A549 (cell line): ENCODE data around the gene C6orf132. TPM values are rescaled to one million over a fixed set of nuclear protein-coding genes. Genes with fewer than 3 reads are reported as not detected.

Experiments used
- ATAC-seq, 2 experiments: fragments of 200-7000 bp in 1 of 2; fragments of >200 bp in 1 of 2; cut with Nextera tagmentation in 1 of 2; cut with Tn5 transposase in 1 of 2; 3 replicates each; pipeline versions ENCODE4 v1.8.0 to v1.9.1; 2018 to 2020; ENCODE audit warnings: mild to moderate bottlenecking in 1 of 2, moderate library complexity in 1 of 2
- CTCF ChIA-PET: fragments of 300-600 bp; sonication (Branson Sonifier 250); formaldehyde crosslinking; extraction: SDS; loops from one replicate; lab custom pipeline; 2021; ENCODE audit warnings: antibody characterized with exemption, inconsistent platforms; lab: Yijun Ruan, JAX
- POLR2A ChIA-PET: fragments of 350-600 bp; formaldehyde crosslinking; extraction: SDS; loops from one replicate; lab custom pipeline; 2021; ENCODE audit warnings: antibody characterized with exemption, inconsistent platforms; lab: Yijun Ruan, JAX
- DNase-seq, 2 experiments: peaks; one replicate each; pipeline versions ENCODE4 v3.0.0 to v3.0.0-alpha.2; 2011 to 2016; ENCODE audit warnings: low read depth in 1 of 2, low spot score in 1 of 2
- FAIRE-seq: peaks from 2 replicates; lab custom pipeline; 2011; peaks lifted over from hg19 to GRCh38; lab: Jason Lieb, UNC
- H3K27ac ChIP-seq, 2 experiments: fragments of >200 bp; sonication (Bioruptor Twin); formaldehyde crosslinking; 3 replicates each; pipeline ENCODE4 v1.5.1; 2016 to 2017
- H3K4me1 ChIP-seq: fragments of >200 bp; sonication (Bioruptor Twin); formaldehyde crosslinking; 3 replicates; pipeline ENCODE4 v1.6.1; 2016
- H3K4me2 ChIP-seq: fragments of >200 bp; sonication (Bioruptor Twin); formaldehyde crosslinking; 3 replicates; pipeline ENCODE4 v1.6.1; 2016
- H3K4me3 ChIP-seq: fragments of >200 bp; sonication (Bioruptor Twin); formaldehyde crosslinking; 3 replicates; pipeline ENCODE4 v1.5.1; 2016
- H3K9me3 ChIP-seq: fragments of >200 bp; sonication (Bioruptor Twin); formaldehyde crosslinking; 3 replicates; pipeline ENCODE4 v1.6.1; 2016
- EHMT2 ChIP-seq: fragments of 200-600 bp; sonication (generic); IDR thresholded peaks from 2 replicates; pipeline ENCODE4 v1.6.1; 2016; ENCODE audit warnings: antibody characterized with exemption, low read depth, mild to moderate bottlenecking, moderate library complexity
- HOXB13 ChIP-seq: fragments of 250-450 bp; sonication (Bioruptor Pico); IDR thresholded peaks from 2 replicates; pipeline ENCODE4 v1.5.0; 2020; ENCODE audit warnings: low read depth, mild to moderate bottlenecking, moderate library complexity
- HOXB5 ChIP-seq: fragments of 250-450 bp; sonication (Bioruptor Pico); IDR thresholded peaks from 2 replicates; pipeline ENCODE4 v1.5.0; 2020; ENCODE audit warnings: mild to moderate bottlenecking, moderate library complexity
- KDM5A ChIP-seq: fragments of 200-600 bp; sonication (generic); IDR thresholded peaks from 2 replicates; pipeline ENCODE4 v1.6.1; 2016; ENCODE audit warnings: antibody characterized with exemption, mild to moderate bottlenecking
- NR3C1 ChIP-seq: fragments of >200 bp; sonication (Bioruptor Twin); formaldehyde crosslinking; IDR thresholded peaks from 3 replicates; pipeline ENCODE4 v1.6.1; 2017
- POLR2A ChIP-seq: IDR thresholded peaks from 2 replicates; pipeline ENCODE4 v1.6.1; 2012; ENCODE audit warnings: mild to moderate bottlenecking, low read length
- RAD21 ChIP-seq, 2 experiments: fragments of >200 bp in 1 of 2; sonication (Bioruptor Twin) in 1 of 2; formaldehyde crosslinking in 1 of 2; IDR thresholded peaks in 1 of 2; conservative IDR thresholded peaks in 1 of 2; 2 replicates in 1 of 2; 3 replicates in 1 of 2; pipeline ENCODE4 v1.6.1; 2012 to 2018; ENCODE audit warnings: inconsistent platforms in 1 of 2
- ZC3H11A ChIP-seq: fragments of 450-650 bp; IDR thresholded peaks from 2 replicates; pipeline ENCODE4 v1.6.1; 2014; ENCODE audit warnings: antibody characterized with exemption, mild to moderate bottlenecking
- ZFP36 ChIP-seq: fragments of 450-650 bp; IDR thresholded peaks from 2 replicates; pipeline ENCODE4 v1.6.1; 2014; ENCODE audit warnings: borderline replicate concordance; ENCODE audit not compliant: partially characterized antibody
- ZNF302 ChIP-seq: fragments of 250-450 bp; sonication (Bioruptor Pico); IDR thresholded peaks from 2 replicates; pipeline ENCODE4 v1.9.0; 2021; ENCODE audit warnings: inconsistent platforms, mild to moderate bottlenecking, moderate library complexity
- ZSCAN20 ChIP-seq: fragments of 250-450 bp; sonication (Bioruptor Pico); IDR thresholded peaks from 2 replicates; pipeline ENCODE4 v1.8.0; 2022; ENCODE audit warnings: mild to moderate bottlenecking, moderate library complexity
- WGBS: methylation state at CpG from one replicate; pipeline ENCODE4 v1.1.6; 2017; ENCODE audit errors: missing lambda C conversion rate; 5-methylcytosine and 5-hydroxymethylcytosine counted together
- polyA plus RNA-seq, 4 experiments: library from polyadenylated mRNA; depleted of rRNA in 3 of 4; stranded (reverse); fragments of >200 nt; fragmentation: RNase III in 1 of 4; extraction: RNeasy Plus Mini Kit Qiagen cat#74134 plus additional on column Dnase treatment in 1 of 4; gene quantifications; 2 replicates in 3 of 4; 3 replicates in 1 of 4; pipeline ENCODE4 v1.2.3, GENCODE V29; 2011 to 2017
- TF ChIP-seq, protein P1 (sequence below): fragments of 200-600 bp; sonication (generic); IDR thresholded peaks from 2 replicates; pipeline ENCODE4 v1.6.1; 2016; ENCODE audit warnings: antibody characterized with exemption, mild to moderate bottlenecking, moderate library complexity
- TF ChIP-seq, protein P2 (sequence below): fragments of >200 bp; sonication (Bioruptor Twin); formaldehyde crosslinking; IDR thresholded peaks from 3 replicates; pipeline ENCODE4 v1.5.1; 2016
- TF ChIP-seq, protein P3 (sequence below): fragments of >200 bp; sonication (Bioruptor Twin); formaldehyde crosslinking; IDR thresholded peaks from 3 replicates; pipeline ENCODE4 v1.6.1; 2016
- TF ChIP-seq, protein P4 (sequence below): IDR thresholded peaks from 2 replicates; pipeline ENCODE4 v1.6.1; 2012

Gene C6orf132
- polyA plus RNA-seq, 2 of the 4 experiments (the other 2 are of a cell fraction): 0.44 to 1.1 TPM

DNA sequence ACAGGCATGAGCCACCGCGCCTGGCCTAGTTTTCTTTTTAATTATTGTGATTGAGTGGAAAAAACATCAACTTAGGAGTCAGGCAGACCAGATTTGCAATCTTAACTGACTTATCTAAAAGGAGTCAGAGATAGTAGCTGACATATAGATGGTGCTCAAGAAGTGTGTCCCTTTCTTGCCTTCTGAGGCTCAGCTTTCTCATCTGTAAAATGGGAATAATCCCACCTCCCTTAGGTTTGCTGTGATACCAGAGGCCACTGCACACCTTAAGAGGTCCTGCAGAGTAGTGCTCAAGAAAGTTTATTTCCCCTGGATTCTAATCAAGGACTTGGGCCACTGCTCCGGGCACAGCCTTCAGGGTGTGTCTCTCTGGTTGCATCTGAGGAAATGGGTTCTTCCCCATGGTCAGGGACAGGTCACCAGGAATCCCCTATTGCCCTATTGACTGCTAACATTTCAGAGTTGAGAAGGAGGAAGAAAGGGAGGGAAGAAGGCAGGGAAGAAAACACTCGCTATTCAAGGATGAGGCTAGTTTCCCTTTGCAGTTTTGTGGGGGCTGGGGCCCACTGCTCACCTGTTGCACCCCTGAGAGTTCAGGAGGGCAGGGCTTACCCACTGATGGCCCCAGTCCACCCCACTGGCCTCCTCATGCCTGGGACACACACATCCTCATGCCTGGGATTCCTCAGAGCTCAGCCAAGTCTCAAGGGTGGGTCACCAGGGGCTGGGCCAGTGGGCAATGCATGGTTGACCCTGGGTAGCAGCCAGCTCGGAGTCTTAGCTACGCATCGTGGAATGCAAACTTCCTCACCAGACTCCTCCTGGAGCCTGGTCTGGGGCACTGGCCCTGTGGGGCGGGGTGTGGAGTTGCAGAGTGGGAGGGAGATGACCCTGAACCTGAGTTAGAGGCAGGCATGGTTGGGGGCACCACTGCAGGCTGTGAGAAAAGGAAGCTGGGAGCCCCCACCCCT, 21.2 kb downstream of the C6orf132 start:
- no peak overlapping the region for H3K4me3 ChIP-seq
- FAIRE-seq: no peak
- DNase-seq: peak in 1 of 2 experiments; percentile 55
- peak in 1 of 2 experiments; percentile 7; a peak in 1 of 6 replicates for ATAC-seq
- TF ChIP-seq ZFP36 (no peak), KDM5A (no peak), ZSCAN20 (CRISPR knock-in tag) (no peak), POLR2A (no peak), NR3C1 (no peak), HOXB5 (no peak), ZC3H11A (no peak), ZNF302 (CRISPR knock-in tag) (no peak), RAD21 (conservative IDR thresholded peaks at IDR 0.05 in 1 of 2, IDR thresholded peaks at IDR 0.05 in 1 of 2) (no peak), EHMT2 (no peak)
- TF ChIP-seq, protein P1, sequence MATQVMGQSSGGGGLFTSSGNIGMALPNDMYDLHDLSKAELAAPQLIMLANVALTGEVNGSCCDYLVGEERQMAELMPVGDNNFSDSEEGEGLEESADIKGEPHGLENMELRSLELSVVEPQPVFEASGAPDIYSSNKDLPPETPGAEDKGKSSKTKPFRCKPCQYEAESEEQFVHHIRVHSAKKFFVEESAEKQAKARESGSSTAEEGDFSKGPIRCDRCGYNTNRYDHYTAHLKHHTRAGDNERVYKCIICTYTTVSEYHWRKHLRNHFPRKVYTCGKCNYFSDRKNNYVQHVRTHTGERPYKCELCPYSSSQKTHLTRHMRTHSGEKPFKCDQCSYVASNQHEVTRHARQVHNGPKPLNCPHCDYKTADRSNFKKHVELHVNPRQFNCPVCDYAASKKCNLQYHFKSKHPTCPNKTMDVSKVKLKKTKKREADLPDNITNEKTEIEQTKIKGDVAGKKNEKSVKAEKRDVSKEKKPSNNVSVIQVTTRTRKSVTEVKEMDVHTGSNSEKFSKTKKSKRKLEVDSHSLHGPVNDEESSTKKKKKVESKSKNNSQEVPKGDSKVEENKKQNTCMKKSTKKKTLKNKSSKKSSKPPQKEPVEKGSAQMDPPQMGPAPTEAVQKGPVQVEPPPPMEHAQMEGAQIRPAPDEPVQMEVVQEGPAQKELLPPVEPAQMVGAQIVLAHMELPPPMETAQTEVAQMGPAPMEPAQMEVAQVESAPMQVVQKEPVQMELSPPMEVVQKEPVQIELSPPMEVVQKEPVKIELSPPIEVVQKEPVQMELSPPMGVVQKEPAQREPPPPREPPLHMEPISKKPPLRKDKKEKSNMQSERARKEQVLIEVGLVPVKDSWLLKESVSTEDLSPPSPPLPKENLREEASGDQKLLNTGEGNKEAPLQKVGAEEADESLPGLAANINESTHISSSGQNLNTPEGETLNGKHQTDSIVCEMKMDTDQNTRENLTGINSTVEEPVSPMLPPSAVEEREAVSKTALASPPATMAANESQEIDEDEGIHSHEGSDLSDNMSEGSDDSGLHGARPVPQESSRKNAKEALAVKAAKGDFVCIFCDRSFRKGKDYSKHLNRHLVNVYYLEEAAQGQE: no peak
- TF ChIP-seq, protein P2, sequence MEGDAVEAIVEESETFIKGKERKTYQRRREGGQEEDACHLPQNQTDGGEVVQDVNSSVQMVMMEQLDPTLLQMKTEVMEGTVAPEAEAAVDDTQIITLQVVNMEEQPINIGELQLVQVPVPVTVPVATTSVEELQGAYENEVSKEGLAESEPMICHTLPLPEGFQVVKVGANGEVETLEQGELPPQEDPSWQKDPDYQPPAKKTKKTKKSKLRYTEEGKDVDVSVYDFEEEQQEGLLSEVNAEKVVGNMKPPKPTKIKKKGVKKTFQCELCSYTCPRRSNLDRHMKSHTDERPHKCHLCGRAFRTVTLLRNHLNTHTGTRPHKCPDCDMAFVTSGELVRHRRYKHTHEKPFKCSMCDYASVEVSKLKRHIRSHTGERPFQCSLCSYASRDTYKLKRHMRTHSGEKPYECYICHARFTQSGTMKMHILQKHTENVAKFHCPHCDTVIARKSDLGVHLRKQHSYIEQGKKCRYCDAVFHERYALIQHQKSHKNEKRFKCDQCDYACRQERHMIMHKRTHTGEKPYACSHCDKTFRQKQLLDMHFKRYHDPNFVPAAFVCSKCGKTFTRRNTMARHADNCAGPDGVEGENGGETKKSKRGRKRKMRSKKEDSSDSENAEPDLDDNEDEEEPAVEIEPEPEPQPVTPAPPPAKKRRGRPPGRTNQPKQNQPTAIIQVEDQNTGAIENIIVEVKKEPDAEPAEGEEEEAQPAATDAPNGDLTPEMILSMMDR: no peak
- TF ChIP-seq, protein P3, sequence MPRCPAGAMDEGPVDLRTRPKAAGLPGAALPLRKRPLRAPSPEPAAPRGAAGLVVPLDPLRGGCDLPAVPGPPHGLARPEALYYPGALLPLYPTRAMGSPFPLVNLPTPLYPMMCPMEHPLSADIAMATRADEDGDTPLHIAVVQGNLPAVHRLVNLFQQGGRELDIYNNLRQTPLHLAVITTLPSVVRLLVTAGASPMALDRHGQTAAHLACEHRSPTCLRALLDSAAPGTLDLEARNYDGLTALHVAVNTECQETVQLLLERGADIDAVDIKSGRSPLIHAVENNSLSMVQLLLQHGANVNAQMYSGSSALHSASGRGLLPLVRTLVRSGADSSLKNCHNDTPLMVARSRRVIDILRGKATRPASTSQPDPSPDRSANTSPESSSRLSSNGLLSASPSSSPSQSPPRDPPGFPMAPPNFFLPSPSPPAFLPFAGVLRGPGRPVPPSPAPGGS: no peak
- POLR2A ChIA-PET: no interaction called here
- H3K4me1 ChIP-seq: peaks cover 50% of the 10 kb centered on the region
- peak overlapping the region; percentile 44 for H3K4me2 ChIP-seq
- WGBS: 54% methylated on average over 6 of the region's 8 CpGs
- CTCF ChIA-PET: interaction anchor here (0.9 to 1.4 kb wide), 5 partner anchors 12 to 334 kb away, joined by 3 to 4 read pairs (median 3); partner anchors contain the start of gene TOMM6
- H3K9me3 ChIP-seq: no peaks in the 10 kb centered on the region
- H3K27ac ChIP-seq: peak overlapping the region; percentile 63 to 78; a peak in 5 of 6 replicates

DNA sequence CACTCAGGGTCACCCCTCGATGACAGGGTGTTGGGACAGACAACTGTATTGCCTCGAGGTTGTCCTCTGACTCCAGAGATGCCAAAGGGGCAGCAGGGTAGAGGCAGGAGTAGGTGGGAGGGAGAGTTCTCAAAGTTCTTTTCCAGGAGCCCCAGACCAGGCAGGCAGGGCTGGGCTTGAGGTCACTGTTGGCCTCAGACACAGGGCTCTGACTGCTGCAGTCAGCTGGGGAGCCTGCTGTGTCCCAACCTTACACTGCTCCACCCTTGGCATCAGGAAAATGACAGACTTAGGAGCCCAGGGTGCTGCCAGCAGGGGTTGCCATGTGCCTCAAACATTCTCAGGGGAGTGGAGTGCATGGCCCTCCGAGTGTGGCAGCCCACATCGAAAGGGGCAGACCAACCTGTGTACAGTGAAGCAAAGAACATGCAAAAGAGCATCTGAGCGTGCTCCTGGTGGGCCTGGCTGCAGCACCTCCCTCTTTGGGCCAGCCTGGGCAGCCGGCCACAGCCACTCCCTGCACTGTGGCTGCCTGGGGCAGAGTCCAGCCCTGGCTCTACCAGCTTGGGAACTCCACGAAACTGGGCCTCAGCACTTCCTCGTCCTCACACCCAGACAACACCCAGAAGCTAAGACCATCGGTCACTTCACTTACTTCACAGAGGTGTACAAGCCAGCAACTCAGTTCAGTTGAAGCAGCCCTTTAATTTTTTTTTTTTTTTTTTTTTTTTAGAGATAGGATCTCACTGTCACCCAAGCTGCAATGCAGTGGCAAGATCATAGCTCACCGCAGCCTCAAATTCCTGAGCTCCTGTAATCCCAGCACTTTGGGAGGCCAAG, 24.0 kb downstream of the C6orf132 start:
- no peak for TF ChIP-seq HOXB13 (CRISPR knock-in tag)
- TF ChIP-seq, protein P4, sequence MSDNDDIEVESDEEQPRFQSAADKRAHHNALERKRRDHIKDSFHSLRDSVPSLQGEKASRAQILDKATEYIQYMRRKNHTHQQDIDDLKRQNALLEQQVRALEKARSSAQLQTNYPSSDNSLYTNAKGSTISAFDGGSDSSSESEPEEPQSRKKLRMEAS: peak; percentile 60
- Histone ChIP-seq H3K4me2 (peak overlapping the region; percentile 44), H3K4me1 (peaks cover 64% of the 10 kb centered on the region), H3K9me3 (no peaks in the 10 kb centered on the region), H3K27ac (peak overlapping the region; percentile 65 to 87), H3K4me3 (no peak overlapping the region)
- 3% methylated on average over 10 of the region's 10 CpGs for WGBS
- ATAC-seq: peak; percentile 93 to 95
- DNase-seq: peak; percentile 48 to 89
- ChIA-PET CTCF (interaction anchor here (0.6 to 1.7 kb wide), 6 partner anchors 9 to 87 kb away, joined by 3 to 6 read pairs (median 4); no protein-coding TSS in a partner anchor), POLR2A (interaction anchor here (0.6 to 1.6 kb wide), 8 partner anchors 11 to 879 kb away, joined by 3 to 12 read pairs (median 6); no protein-coding TSS in a partner anchor)
- FAIRE-seq: no peak
